ENCODE results near the gene FAM120B.

The FAM120B gene

DNA sequence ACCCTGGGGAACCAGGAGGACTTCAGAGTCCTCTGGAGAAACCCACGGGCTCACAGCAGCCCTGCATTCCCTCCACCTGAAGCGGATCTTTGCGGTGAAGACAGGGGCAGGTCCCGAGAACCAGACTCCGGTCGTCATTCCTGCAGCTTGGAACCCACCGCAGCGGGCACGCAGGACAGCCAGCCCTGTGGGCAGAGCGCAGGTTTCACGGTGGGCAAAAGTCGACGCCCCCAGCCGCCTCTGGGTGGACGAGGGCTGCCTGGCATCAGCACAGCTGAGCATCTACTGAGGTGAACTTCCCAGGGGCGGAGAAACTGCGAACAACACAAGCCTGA is 128.2 kb downstream of the FAM120B start:
- TF ChIP-seq ZFP30 (CRISPR knock-in tag; IDR thresholded peaks at IDR 0.05) (no peak), ZNF565 (CRISPR knock-in tag; conservative IDR thresholded peaks at IDR 0.05; ENCODE audit: low read depth) (no peak)
- no peak for ATAC-seq

DNA sequence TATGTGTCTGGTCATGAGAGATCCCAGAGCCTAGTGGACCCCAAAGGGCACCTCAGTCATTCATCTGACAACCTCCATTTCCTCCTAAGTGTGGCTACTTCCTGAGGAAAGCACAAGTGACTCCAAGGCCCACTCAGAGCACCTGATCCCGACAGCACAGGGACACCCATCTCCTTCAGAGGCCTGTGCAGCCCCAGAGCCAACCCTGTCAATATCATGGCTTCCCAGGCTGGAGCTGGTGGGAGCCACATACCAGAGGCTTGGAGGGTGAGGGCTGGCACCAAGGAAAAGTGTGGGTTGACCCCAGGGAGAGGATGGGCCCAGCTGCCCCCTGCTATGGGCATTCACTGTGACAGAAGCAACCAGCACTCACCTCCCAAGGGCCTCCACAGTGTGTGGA is 129.2 kb downstream of the FAM120B start:
- ATAC-seq = no peak

DNA sequence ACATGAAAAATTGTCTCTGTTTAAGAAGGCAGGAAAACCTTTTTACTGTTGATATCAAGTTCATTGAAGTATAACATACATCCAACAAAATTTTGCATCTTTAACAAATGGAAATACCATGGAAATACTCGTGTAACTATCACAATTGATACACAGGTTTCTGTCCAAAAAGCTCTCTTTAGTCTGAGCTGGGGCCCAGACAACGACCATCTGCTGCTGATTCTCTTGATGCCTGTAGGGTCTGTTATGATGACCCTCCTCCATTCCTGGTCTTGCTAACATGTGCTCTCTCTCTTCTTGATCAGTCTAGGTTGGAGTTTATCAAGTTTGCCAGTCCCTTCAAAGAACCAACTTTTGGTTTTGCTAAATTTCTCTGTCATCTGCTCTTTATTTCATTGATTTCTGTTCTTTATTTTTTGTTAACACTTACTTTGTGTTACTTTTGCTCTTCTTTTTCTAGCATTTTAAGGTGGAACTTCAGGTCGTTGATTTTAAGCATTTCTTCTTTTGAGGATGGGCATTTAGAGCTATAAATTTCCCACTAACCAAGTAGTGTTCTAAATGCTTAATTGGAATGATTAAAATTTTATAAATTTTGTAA is 129.8 kb downstream of the FAM120B start:
- no peak for ATAC-seq
- TF ChIP-seq CSDC2 (CRISPR knock-in tag; IDR thresholded peaks at IDR 0.05) (no peak), OSR1 (CRISPR knock-in tag; IDR thresholded peaks at IDR 0.05) (no peak), BACH2 (CRISPR knock-in tag; IDR thresholded peaks at IDR 0.05; ENCODE audit: borderline replicate concordance) (no peak), GLIS3 (CRISPR knock-in tag; IDR thresholded peaks at IDR 0.05) (no peak), SNAI2 (CRISPR knock-in tag; IDR thresholded peaks at IDR 0.05) (no peak), TCF4 (CRISPR knock-in tag; IDR thresholded peaks at IDR 0.05; ENCODE audit: borderline replicate concordance) (no peak), RARB (CRISPR knock-in tag; IDR thresholded peaks at IDR 0.05) (no peak), ZNF565 (CRISPR knock-in tag; conservative IDR thresholded peaks at IDR 0.05; ENCODE audit: low read depth) (no peak), ZNF8 (CRISPR knock-in tag; IDR thresholded peaks at IDR 0.05) (no peak), ISL1 (CRISPR knock-in tag; IDR thresholded peaks at IDR 0.05) (no peak), TOX (CRISPR knock-in tag; IDR thresholded peaks at IDR 0.05; ENCODE audit: borderline replicate concordance) (no peak), ZC3H10 (CRISPR knock-in tag; IDR thresholded peaks at IDR 0.05) (no peak), ZNF70 (CRISPR knock-in tag; IDR thresholded peaks at IDR 0.05) (no peak)
- TF ChIP-seq, protein P1, sequence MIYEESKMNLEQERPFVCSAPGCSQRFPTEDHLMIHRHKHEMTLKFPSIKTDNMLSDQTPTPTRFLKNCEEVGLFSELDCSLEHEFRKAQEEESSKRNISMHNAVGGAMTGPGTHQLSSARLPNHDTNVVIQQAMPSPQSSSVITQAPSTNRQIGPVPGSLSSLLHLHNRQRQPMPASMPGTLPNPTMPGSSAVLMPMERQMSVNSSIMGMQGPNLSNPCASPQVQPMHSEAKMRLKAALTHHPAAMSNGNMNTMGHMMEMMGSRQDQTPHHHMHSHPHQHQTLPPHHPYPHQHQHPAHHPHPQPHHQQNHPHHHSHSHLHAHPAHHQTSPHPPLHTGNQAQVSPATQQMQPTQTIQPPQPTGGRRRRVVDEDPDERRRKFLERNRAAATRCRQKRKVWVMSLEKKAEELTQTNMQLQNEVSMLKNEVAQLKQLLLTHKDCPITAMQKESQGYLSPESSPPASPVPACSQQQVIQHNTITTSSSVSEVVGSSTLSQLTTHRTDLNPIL (CRISPR knock-in tag; IDR thresholded peaks at IDR 0.05; ENCODE audit: low read depth) = no peak
- TF ChIP-seq, protein P2, sequence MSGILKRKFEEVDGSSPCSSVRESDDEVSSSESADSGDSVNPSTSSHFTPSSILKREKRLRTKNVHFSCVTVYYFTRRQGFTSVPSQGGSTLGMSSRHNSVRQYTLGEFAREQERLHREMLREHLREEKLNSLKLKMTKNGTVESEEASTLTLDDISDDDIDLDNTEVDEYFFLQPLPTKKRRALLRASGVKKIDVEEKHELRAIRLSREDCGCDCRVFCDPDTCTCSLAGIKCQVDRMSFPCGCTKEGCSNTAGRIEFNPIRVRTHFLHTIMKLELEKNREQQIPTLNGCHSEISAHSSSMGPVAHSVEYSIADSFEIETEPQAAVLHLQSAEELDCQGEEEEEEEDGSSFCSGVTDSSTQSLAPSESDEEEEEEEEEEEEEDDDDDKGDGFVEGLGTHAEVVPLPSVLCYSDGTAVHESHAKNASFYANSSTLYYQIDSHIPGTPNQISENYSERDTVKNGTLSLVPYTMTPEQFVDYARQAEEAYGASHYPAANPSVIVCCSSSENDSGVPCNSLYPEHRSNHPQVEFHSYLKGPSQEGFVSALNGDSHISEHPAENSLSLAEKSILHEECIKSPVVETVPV (CRISPR knock-in tag; IDR thresholded peaks at IDR 0.05) = no peak
- TF ChIP-seq, protein P3, sequence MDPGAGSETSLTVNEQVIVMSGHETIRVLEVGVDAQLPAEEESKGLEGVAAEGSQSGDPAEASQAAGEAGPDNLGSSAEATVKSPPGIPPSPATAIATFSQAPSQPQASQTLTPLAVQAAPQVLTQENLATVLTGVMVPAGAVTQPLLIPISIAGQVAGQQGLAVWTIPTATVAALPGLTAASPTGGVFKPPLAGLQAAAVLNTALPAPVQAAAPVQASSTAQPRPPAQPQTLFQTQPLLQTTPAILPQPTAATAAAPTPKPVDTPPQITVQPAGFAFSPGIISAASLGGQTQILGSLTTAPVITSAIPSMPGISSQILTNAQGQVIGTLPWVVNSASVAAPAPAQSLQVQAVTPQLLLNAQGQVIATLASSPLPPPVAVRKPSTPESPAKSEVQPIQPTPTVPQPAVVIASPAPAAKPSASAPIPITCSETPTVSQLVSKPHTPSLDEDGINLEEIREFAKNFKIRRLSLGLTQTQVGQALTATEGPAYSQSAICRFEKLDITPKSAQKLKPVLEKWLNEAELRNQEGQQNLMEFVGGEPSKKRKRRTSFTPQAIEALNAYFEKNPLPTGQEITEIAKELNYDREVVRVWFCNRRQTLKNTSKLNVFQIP (CRISPR knock-in tag; IDR thresholded peaks at IDR 0.05; ENCODE audit: borderline replicate concordance, low read depth) = no peak
- TF ChIP-seq, protein P4, sequence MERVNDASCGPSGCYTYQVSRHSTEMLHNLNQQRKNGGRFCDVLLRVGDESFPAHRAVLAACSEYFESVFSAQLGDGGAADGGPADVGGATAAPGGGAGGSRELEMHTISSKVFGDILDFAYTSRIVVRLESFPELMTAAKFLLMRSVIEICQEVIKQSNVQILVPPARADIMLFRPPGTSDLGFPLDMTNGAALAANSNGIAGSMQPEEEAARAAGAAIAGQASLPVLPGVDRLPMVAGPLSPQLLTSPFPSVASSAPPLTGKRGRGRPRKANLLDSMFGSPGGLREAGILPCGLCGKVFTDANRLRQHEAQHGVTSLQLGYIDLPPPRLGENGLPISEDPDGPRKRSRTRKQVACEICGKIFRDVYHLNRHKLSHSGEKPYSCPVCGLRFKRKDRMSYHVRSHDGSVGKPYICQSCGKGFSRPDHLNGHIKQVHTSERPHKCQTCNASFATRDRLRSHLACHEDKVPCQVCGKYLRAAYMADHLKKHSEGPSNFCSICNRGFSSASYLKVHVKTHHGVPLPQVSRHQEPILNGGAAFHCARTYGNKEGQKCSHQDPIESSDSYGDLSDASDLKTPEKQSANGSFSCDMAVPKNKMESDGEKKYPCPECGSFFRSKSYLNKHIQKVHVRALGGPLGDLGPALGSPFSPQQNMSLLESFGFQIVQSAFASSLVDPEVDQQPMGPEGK (CRISPR knock-in tag; IDR thresholded peaks at IDR 0.05; ENCODE audit: borderline replicate concordance) = no peak

More for the DNA sequence above, 129.2 kb downstream of the FAM120B start:
- TF ChIP-seq TOX (CRISPR knock-in tag; IDR thresholded peaks at IDR 0.05; ENCODE audit: borderline replicate concordance) (no peak), GLIS3 (CRISPR knock-in tag; IDR thresholded peaks at IDR 0.05) (no peak), ARNTL (CRISPR knock-in tag; IDR thresholded peaks at IDR 0.05; ENCODE audit: borderline replicate concordance, low read depth) (no peak), ESRRG (CRISPR knock-in tag; IDR thresholded peaks at IDR 0.05) (no peak), RARB (CRISPR knock-in tag; IDR thresholded peaks at IDR 0.05) (no peak), ZFP30 (CRISPR knock-in tag; IDR thresholded peaks at IDR 0.05) (no peak), TCF4 (CRISPR knock-in tag; IDR thresholded peaks at IDR 0.05; ENCODE audit: borderline replicate concordance) (no peak)
- TF ChIP-seq, protein P5, sequence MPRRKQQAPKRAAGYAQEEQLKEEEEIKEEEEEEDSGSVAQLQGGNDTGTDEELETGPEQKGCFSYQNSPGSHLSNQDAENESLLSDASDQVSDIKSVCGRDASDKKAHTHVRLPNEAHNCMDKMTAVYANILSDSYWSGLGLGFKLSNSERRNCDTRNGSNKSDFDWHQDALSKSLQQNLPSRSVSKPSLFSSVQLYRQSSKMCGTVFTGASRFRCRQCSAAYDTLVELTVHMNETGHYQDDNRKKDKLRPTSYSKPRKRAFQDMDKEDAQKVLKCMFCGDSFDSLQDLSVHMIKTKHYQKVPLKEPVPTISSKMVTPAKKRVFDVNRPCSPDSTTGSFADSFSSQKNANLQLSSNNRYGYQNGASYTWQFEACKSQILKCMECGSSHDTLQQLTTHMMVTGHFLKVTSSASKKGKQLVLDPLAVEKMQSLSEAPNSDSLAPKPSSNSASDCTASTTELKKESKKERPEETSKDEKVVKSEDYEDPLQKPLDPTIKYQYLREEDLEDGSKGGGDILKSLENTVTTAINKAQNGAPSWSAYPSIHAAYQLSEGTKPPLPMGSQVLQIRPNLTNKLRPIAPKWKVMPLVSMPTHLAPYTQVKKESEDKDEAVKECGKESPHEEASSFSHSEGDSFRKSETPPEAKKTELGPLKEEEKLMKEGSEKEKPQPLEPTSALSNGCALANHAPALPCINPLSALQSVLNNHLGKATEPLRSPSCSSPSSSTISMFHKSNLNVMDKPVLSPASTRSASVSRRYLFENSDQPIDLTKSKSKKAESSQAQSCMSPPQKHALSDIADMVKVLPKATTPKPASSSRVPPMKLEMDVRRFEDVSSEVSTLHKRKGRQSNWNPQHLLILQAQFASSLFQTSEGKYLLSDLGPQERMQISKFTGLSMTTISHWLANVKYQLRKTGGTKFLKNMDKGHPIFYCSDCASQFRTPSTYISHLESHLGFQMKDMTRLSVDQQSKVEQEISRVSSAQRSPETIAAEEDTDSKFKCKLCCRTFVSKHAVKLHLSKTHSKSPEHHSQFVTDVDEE (CRISPR knock-in tag; IDR thresholded peaks at IDR 0.05) = no peak
- TF ChIP-seq, protein P2 (CRISPR knock-in tag; IDR thresholded peaks at IDR 0.05) = no peak
